ENCODE measurements around the gene CDKAL1. TPM values are rescaled to one million over a fixed set of nuclear protein-coding genes. Genes with fewer than 3 reads are reported as not detected.

The CDKAL1 gene
- total and polyA plus RNA-seq, 10 of the 15 experiments (the other 5 are each of a cell fraction or from before 2014, with no cell fraction given): 10.7 to 26.9 (median 17.3) TPM

- FAIRE-seq (peak; percentile 81), ATAC-seq (peak; percentile 77), DNase-seq (ENCODE audit: low read depth, low spot score) (peak; percentile 84)
- no peak overlapping the region for H3K9ac ChIP-seq (ENCODE audit: control insufficient read depth, insufficient read depth, low read length)
- H3K79me2 ChIP-seq (ENCODE audit: control insufficient read depth, insufficient read depth, low read length): no peaks in the 10 kb centered on the region
- H3K36me3 ChIP-seq (ENCODE audit: control insufficient read depth in 2 of 2, insufficient read depth in 2 of 2, low read length in 1 of 2): no peaks in the 10 kb centered on the region
- ChIA-PET RAD21 (ENCODE audit: unreplicated experiment) (interaction anchor here (0.6 to 3.2 kb wide), 8 partner anchors 14 to 375 kb away, joined by 3 to 8 read pairs (median 4); no protein-coding TSS in a partner anchor), SMC1A (ENCODE audit: uncharacterized antibody, unreplicated experiment) (interaction anchor here (0.6 to 6.2 kb wide), 22 partner anchors 9 to 1013 kb away, joined by 3 to 32 read pairs (median 4); partner anchors contain the start of gene SOX4), POLR2A (interaction anchor here (1.3 to 1.9 kb wide), 4 partner anchors 14 to 191 kb away, joined by 3 to 7 read pairs (median 4); no protein-coding TSS in a partner anchor), CTCF (interaction anchor here (1.0 kb wide), 1 partner anchor 191 kb away, joined by 3 read pairs; no protein-coding TSS in a partner anchor)
- in situ Hi-C loops (cut with MboI): no loop called here
- peaks cover 42% of the 10 kb centered on the region for H3K4me1 ChIP-seq (ENCODE audit: control insufficient read depth, insufficient read depth, low read length)
- H2AFZ ChIP-seq (ENCODE audit: control insufficient read depth, low read depth, low read length): 0 out of 2 replicates have a peak overlapping the region, but pooled peaks have one; percentile 18
- 0 out of 2 replicates have a peak overlapping the region, but pooled peaks have one; percentile 47 for H3K4me3 ChIP-seq
- peak overlapping the region; percentile 59 for H3K4me2 ChIP-seq (ENCODE audit: control insufficient read depth, insufficient read depth)
- H3K9me3 ChIP-seq (replicated peaks; ENCODE audit: control insufficient read depth, insufficient read depth, low read length): peaks cover 5% of the 10 kb centered on the region; the same call in 2 of the 3 replicates
- no peaks in the 10 kb centered on the region for H4K20me1 ChIP-seq (ENCODE audit: control insufficient read depth, insufficient read depth)
- BruUV-seq (replicated peaks): no TSS peak
- intact Hi-C loops (cut with micrococcal nuclease; ENCODE audit: unreplicated experiment): loop anchor here (1.0 to 5.0 kb wide), 3 partner anchors 191 to 374 kb away; no protein-coding TSS in a partner anchor
- peak overlapping the region; percentile 74 for H3K27ac ChIP-seq (ENCODE audit: control insufficient read depth, insufficient read depth)
- H3K27me3 ChIP-seq (replicated peaks in 1 of 2; ENCODE audit: control insufficient read depth in 2 of 2, insufficient read depth in 2 of 2, low read length in 1 of 2): no peaks in the 10 kb centered on the region
- 2% methylated on average over 3 of the region's 3 CpGs for WGBS (ENCODE audit: insufficient coverage, insufficient replicate concordance, low lambda C conversion rate, missing lambda C conversion rate)
- TF ChIP-seq BCL3 (IDR thresholded peaks at IDR 0.05; ENCODE audit: borderline replicate concordance, insufficient read depth, low read depth, low read length, poor library complexity, severe bottlenecking) (no peak), SKIL (IDR thresholded peaks at IDR 0.05; ENCODE audit: low read depth, poor library complexity, severe bottlenecking) (peak; percentile 63), KDM1A (IDR thresholded peaks at IDR 0.05; ENCODE audit: borderline replicate concordance) (no peak), DPF2 (IDR thresholded peaks at IDR 0.05) (peak; percentile 76), RB1 (IDR thresholded peaks at IDR 0.05; ENCODE audit: borderline replicate concordance) (no peak), SMC3 (IDR thresholded peaks at IDR 0.05; ENCODE audit: borderline replicate concordance, low read length) (peak; percentile 34; the same call in 1 of the 2 replicates), NBN (IDR thresholded peaks at IDR 0.05) (peak; percentile 58; the same call in 1 of the 2 replicates), MXI1 (IDR thresholded peaks at IDR 0.05; ENCODE audit: low read depth, low read length) (no peak), ASH2L (IDR thresholded peaks at IDR 0.05; ENCODE audit: borderline replicate concordance, low read depth) (no peak), IKZF1 (conservative IDR thresholded peaks at IDR 0.05) (peak; percentile 78), CBFB (IDR thresholded peaks at IDR 0.05; ENCODE audit: low read depth) (no peak), MTA3 (IDR thresholded peaks at IDR 0.05; ENCODE audit: borderline replicate concordance, low read length) (no peak), PKNOX1 (IDR thresholded peaks at IDR 0.05) (peak; percentile 47; the same call in 1 of the 2 replicates), EED (IDR thresholded peaks at IDR 0.05; ENCODE audit: low read depth) (peak; percentile 82), ZNF207 (IDR thresholded peaks at IDR 0.05; ENCODE audit: borderline replicate concordance) (no peak), RELA (IDR thresholded peaks at IDR 0.05; ENCODE audit: borderline replicate concordance, partially characterized antibody) (no peak), E2F4 (IDR thresholded peaks at IDR 0.05; ENCODE audit: low read depth, low read length) (no peak), CHD1 (IDR thresholded peaks at IDR 0.05; ENCODE audit: low read depth, low read length) (no peak), ATF7 (IDR thresholded peaks at IDR 0.05; ENCODE audit: low read depth) (peak; percentile 26; the same call in 1 of the 2 replicates), NFYA (IDR thresholded peaks at IDR 0.05; ENCODE audit: borderline replicate concordance, low read depth, low read length) (no peak)
These were observed 679.2 kb downstream of the CDKAL1 start for GRCh38 chr6:21213492-21213891.
